B cell (primary cell): Measurements from ENCODE around the gene PTPN23.

ENCODE experiments used
- CTCF ChIP-seq: fragments of 200-600 bp; IDR thresholded peaks from one replicate; pipeline ENCODE4 v1.8.0; 2022; ENCODE audit warnings: antibody characterized with exemption, mild to moderate bottlenecking
- EZH2 ChIP-seq: IDR thresholded peaks from 2 replicates; pipeline ENCODE4 v1.6.1; 2012; ENCODE audit warnings: borderline replicate concordance, low read depth, mild to moderate bottlenecking, moderate library complexity, low read length; ENCODE audit not compliant: insufficient read depth, poor library complexity, severe bottlenecking

GRCh38 chr3:47394881-47395280 is 14.1 kb downstream of the PTPN23 start:
- no peak for TF ChIP-seq CTCF
- no peak for TF ChIP-seq EZH2
